Measurements from ENCODE around the gene GNG2.

DNA sequence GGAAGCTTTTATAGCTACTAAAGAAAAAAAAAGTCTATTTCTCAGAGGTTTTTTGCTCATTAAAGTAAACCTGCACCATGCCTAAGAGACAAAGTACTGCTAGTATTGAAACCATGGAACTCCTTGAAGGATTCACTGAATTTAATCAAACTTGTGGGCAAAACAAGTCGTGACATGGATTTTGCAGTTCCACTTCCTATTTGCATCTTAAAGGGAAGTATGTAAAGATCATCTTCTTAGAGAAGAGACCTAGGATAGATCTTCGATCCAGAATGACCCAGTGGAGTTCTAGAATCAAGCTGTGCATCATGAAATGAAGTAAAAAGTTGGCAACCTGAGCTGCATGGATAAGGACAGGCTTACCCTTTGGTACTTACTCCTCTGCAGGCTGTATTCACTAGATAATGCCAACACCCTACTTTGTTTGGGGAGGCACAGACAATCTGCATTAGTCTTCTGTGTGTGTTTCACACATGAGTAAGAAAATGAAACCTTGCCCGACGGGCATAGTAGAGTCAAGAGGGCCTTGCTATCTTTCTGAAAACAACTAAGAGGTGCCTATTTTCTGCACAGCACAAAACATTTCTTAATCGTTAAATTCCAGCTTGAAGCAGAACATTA, 1.9 kb downstream of the GNG2 start:
- TF ChIP-seq, protein P1, sequence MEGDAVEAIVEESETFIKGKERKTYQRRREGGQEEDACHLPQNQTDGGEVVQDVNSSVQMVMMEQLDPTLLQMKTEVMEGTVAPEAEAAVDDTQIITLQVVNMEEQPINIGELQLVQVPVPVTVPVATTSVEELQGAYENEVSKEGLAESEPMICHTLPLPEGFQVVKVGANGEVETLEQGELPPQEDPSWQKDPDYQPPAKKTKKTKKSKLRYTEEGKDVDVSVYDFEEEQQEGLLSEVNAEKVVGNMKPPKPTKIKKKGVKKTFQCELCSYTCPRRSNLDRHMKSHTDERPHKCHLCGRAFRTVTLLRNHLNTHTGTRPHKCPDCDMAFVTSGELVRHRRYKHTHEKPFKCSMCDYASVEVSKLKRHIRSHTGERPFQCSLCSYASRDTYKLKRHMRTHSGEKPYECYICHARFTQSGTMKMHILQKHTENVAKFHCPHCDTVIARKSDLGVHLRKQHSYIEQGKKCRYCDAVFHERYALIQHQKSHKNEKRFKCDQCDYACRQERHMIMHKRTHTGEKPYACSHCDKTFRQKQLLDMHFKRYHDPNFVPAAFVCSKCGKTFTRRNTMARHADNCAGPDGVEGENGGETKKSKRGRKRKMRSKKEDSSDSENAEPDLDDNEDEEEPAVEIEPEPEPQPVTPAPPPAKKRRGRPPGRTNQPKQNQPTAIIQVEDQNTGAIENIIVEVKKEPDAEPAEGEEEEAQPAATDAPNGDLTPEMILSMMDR (IDR thresholded peaks at IDR 0.05; ENCODE audit: low read length): no peak
- no peak for TF ChIP-seq EZH2 (optimal IDR thresholded peaks at IDR 0.05; ENCODE audit: low read depth, low read length)

All from MM.1S (cell line).